HG03139 (cell line): ENCODE data around the gene HTR3D.
"Not testable (repeated sequence)": the region's sequence is repeated elsewhere in the genome, so short reads cannot be mapped to it uniquely, and the experiment has no call there.

Experiments
- ATAC-seq: cut with Tn5 transposase; IDR thresholded peaks from one replicate; pipeline ENCODE4 v1.9.1; 2021; ENCODE audit not compliant: unreplicated experiment

HTR3D gene

GRCh38 chr3:184067573-184068055 lies 36.1 kb downstream of the HTR3D start:
- no peak for ATAC-seq

GRCh38 chr3:184068344-184068743 lies 36.8 kb downstream of the HTR3D start:
- ATAC-seq: no peak

- ATAC-seq: not testable (repeated sequence)
Measured at GRCh38 chr3:184071142-184071541, 39.6 kb downstream of the HTR3D start.

GRCh38 chr3:184073621-184074020 lies 42.1 kb downstream of the HTR3D start:
- no peak for ATAC-seq

- no peak for ATAC-seq
Measured at GRCh38 chr3:184075901-184076300, 44.4 kb downstream of the HTR3D start.

- no peak for ATAC-seq
Measured at GRCh38 chr3:184077881-184078280, 46.3 kb downstream of the HTR3D start.

GRCh38 chr3:184078851-184079250 lies 47.3 kb downstream of the HTR3D start:
- no peak for ATAC-seq

GRCh38 chr3:184081116-184081830 lies 49.7 kb downstream of the HTR3D start:
- ATAC-seq: no peak

- no peak for ATAC-seq
Measured at GRCh38 chr3:184082034-184082433, 50.5 kb downstream of the HTR3D start.

GRCh38 chr3:184082465-184082864 lies 50.9 kb downstream of the HTR3D start:
- ATAC-seq: no peak

- ATAC-seq: no peak
Measured at GRCh38 chr3:184085389-184085852, 53.9 kb downstream of the HTR3D start.
